Keratinocyte (primary cell): ENCODE data around the gene CYP2A6. TPM values are rescaled to one million over a fixed set of nuclear protein-coding genes. Genes with fewer than 3 reads are reported as not detected.
"Not testable (repeated sequence)": the region's sequence is repeated elsewhere in the genome, so short reads cannot be mapped to it uniquely, and the experiment has no call there.

Experiments used
- DNase-seq: peaks from one replicate; pipeline ENCODE4 v3.0.0-alpha.2; 2011; ENCODE audit warnings: low read depth, missing footprints, low spot score
- FAIRE-seq: peaks from 2 replicates; lab custom pipeline; 2011; peaks lifted over from hg19 to GRCh38; lab: Jason Lieb, UNC
- H2AFZ ChIP-seq: 2 replicates; pipeline ENCODE4 v1.6.0; 2012; ENCODE audit warnings: low read length, control low read depth, inconsistent platforms; ENCODE audit not compliant: control insufficient read depth
- H3K27ac ChIP-seq: 2 replicates; pipeline ENCODE4 v1.5.1; 2011; ENCODE audit warnings: low read length; ENCODE audit not compliant: control insufficient read depth, insufficient read depth
- H3K27me3 ChIP-seq: 3 replicates; pipeline ENCODE4 v1.6.0; 2011; ENCODE audit warnings: low read length; ENCODE audit not compliant: control insufficient read depth, insufficient read depth; ENCODE audit errors: extremely low read depth
- H3K36me3 ChIP-seq, 2 experiments: 2 replicates in 1 of 2; 3 replicates in 1 of 2; pipeline ENCODE4 v1.5.1; 2011; ENCODE audit warnings: low read length in 2 of 2, mild to moderate bottlenecking in 1 of 2; ENCODE audit not compliant: control insufficient read depth in 2 of 2, insufficient read depth in 2 of 2; ENCODE audit errors: extremely low read depth in 1 of 2
- H3K4me1 ChIP-seq: 3 replicates; pipeline ENCODE4 v1.5.1; 2011; ENCODE audit warnings: low read length; ENCODE audit not compliant: control insufficient read depth, insufficient read depth; ENCODE audit errors: extremely low read depth
- H3K4me2 ChIP-seq: 3 replicates; pipeline ENCODE4 v1.6.0; 2011; ENCODE audit warnings: low read depth, low read length; ENCODE audit not compliant: control insufficient read depth, insufficient read depth; ENCODE audit errors: extremely low read depth
- H3K4me3 ChIP-seq, 3 experiments: fragments of 200-600 bp in 1 of 3; sonication (generic) in 1 of 3; 2 replicates in 2 of 3; 3 replicates in 1 of 3; pipeline ENCODE4 v1.5.1; 2011 to 2016; ENCODE audit warnings: low read length in 3 of 3, mild to moderate bottlenecking in 3 of 3, control low read depth in 2 of 3, inconsistent platforms in 1 of 3, low read depth in 1 of 3, mixed read lengths in 1 of 3, mixed run types in 1 of 3, moderate library complexity in 1 of 3; ENCODE audit not compliant: control insufficient read depth in 2 of 3, insufficient read depth in 2 of 3; ENCODE audit errors: extremely low read depth in 1 of 3
- H3K79me2 ChIP-seq: 2 replicates; pipeline ENCODE4 v1.6.0; 2012; ENCODE audit warnings: low read length; ENCODE audit not compliant: control insufficient read depth, insufficient read depth
- H3K9ac ChIP-seq: 3 replicates; pipeline ENCODE4 v1.6.0; 2011; ENCODE audit warnings: low read length; ENCODE audit not compliant: control insufficient read depth, insufficient read depth; ENCODE audit errors: extremely low read depth
- H3K9me1 ChIP-seq: 3 replicates; pipeline ENCODE4 v1.6.0; 2011; ENCODE audit warnings: low read length; ENCODE audit not compliant: control insufficient read depth, insufficient read depth; ENCODE audit errors: extremely low read depth
- H3K9me3 ChIP-seq: 2 replicates; pipeline ENCODE4 v1.5.1; 2012; ENCODE audit warnings: low read depth, low read length; ENCODE audit not compliant: control insufficient read depth
- H4K20me1 ChIP-seq: 3 replicates; pipeline ENCODE4 v1.6.0; 2011; ENCODE audit warnings: low read length; ENCODE audit not compliant: control insufficient read depth, insufficient read depth; ENCODE audit errors: extremely low read depth
- EZH2 ChIP-seq: IDR thresholded peaks from one replicate; pipeline ENCODE4 v1.6.1; 2012; ENCODE audit warnings: inconsistent platforms, mild to moderate bottlenecking, low read length, moderate library complexity
- dilution Hi-C: fragments of 300-500 bp; cut with MboI; formaldehyde crosslinking; loops from one replicate; pipeline ENCODE4 v1.7.0; 2020; ENCODE audit warnings: low sequenced_read_pairs; ENCODE audit not compliant: extremely low pct_ligation_motif_present
- polyA plus RNA-seq, 5 experiments: library from polyadenylated mRNA; depleted of rRNA in 3 of 5; stranded (reverse) in 3 of 5; stranded (forward) in 1 of 5; unstranded in 1 of 5; fragments of >200 nt; gene quantifications; 1 replicate in 1 of 5; 2 replicates in 3 of 5; 3 replicates in 1 of 5; pipeline versions ENCODE4 v1.2.1 to v1.2.3, GENCODE V29; 2011 to 2012; ENCODE audit warnings: missing spikeins in 2 of 5, low read depth in 1 of 5, low replicate concordance in 1 of 5
- TF ChIP-seq, protein P1 (sequence below), 3 experiments: IDR thresholded peaks in 1 of 3; conservative IDR thresholded peaks in 1 of 3; optimal IDR thresholded peaks in 1 of 3; 2 replicates in 2 of 3; 3 replicates in 1 of 3; pipeline versions ENCODE3 to v1.5.1; 2011; ENCODE audit warnings: low read length in 3 of 3, mild to moderate bottlenecking in 3 of 3, moderate library complexity in 2 of 3, control low read depth in 1 of 3, inconsistent platforms in 1 of 3; ENCODE audit not compliant: insufficient read depth in 2 of 3; ENCODE audit errors: extremely low read depth in 1 of 3

The CYP2A6 gene
- polyA plus RNA-seq, 1 donor (not counting 4 experiments of a cell fraction or from before 2014, with no cell fraction given), result not detected

DNA sequence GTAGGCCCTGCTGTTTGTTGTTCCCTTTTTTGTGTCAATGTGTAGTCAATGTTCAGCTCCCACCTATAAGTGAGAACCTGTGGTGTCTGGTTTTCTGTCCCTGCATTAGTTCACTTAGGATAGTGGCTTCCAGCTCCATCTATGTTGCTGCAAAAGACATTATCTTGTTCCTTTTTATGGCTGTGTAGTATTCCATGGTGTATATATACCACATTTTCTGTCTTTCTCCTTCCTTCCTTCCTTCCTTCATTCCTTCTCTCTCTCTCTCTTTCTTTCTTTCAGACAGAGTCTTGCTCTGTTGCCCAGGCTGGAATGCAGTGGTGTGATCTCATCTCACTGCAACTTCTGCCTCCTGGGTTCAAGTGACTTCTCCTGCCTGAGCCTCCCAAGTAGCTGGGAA, 21.0 kb downstream of the CYP2A6 start:
- peaks cover 0 to 3% of the 10 kb centered on the region in 2 experiments for H3K36me3 ChIP-seq
- H3K9ac ChIP-seq, result no peak overlapping the region
- H3K27me3 ChIP-seq, result no peaks in the 10 kb centered on the region
- no peaks in the 10 kb centered on the region for H4K20me1 ChIP-seq
- H3K27ac ChIP-seq, result no peak overlapping the region
- no peak for DNase-seq
- no peaks in the 10 kb centered on the region for H3K9me3 ChIP-seq
- no peaks in the 10 kb centered on the region for H3K4me1 ChIP-seq
- dilution Hi-C loops, result no loop called here
- H3K4me2 ChIP-seq, result no peak overlapping the region
- no peak for FAIRE-seq
- no peak overlapping the region for H2AFZ ChIP-seq
- no peak overlapping the region for H3K4me3 ChIP-seq
- no peaks in the 10 kb centered on the region for H3K9me1 ChIP-seq
- TF ChIP-seq EZH2, result no peak
- TF ChIP-seq, protein P1, sequence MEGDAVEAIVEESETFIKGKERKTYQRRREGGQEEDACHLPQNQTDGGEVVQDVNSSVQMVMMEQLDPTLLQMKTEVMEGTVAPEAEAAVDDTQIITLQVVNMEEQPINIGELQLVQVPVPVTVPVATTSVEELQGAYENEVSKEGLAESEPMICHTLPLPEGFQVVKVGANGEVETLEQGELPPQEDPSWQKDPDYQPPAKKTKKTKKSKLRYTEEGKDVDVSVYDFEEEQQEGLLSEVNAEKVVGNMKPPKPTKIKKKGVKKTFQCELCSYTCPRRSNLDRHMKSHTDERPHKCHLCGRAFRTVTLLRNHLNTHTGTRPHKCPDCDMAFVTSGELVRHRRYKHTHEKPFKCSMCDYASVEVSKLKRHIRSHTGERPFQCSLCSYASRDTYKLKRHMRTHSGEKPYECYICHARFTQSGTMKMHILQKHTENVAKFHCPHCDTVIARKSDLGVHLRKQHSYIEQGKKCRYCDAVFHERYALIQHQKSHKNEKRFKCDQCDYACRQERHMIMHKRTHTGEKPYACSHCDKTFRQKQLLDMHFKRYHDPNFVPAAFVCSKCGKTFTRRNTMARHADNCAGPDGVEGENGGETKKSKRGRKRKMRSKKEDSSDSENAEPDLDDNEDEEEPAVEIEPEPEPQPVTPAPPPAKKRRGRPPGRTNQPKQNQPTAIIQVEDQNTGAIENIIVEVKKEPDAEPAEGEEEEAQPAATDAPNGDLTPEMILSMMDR (optimal IDR thresholded peaks at IDR 0.05 in 1 of 3, IDR thresholded peaks at IDR 0.05 in 1 of 3, conservative IDR thresholded peaks at IDR 0.05 in 1 of 3; ENCODE audit: extremely low read depth in 1 of 3, insufficient read depth in 2 of 3, low read length in 3 of 3), result no peak
- no peaks in the 10 kb centered on the region for H3K79me2 ChIP-seq

DNA sequence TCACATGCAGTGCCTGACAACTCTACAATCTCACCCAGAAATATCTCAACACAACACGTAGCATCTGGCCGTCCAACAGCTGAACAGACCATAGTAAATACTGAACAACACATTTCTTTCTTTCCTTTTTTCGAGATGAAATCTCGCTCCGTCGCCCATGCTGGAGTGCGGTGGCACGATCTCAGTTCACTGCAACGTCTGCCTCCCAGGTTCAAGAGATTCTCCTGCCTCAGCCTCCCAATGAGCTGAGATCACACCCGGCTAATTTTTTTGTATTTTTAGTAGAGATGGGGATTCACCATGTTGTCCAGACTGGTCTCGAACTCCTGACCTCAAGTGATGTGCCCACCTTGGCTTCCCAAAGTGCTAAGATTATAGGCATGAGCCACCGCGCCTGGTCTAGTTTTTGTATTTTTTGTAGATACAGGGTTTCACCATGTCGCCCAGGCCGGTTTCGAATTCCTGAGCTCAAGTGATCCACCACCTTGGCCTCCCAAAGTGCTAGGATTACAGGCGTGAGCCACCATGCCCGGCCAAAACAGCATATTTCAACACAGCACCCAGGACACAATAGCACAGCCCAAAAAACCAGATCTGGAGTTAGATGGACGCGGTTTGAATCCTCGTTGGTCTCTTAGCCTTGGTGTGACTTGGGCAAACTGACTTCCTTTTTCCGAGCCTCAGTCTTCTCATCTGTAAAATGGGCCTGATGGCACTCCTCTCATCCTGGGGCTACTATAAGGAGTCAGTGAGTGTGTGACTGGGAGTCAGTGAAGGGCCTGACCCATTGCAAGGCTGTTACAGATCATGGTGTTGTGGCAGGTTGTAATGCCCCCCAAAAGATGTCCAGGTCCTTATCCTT, 22.6 kb downstream of the CYP2A6 start:
- Histone ChIP-seq H3K9me1 (no peaks in the 10 kb centered on the region), H4K20me1 (no peaks in the 10 kb centered on the region), H2AFZ (no peak overlapping the region), H3K4me3 (no peak overlapping the region), H3K36me3 (peaks cover 0 to 3% of the 10 kb centered on the region in 2 experiments), H3K79me2 (no peaks in the 10 kb centered on the region), H3K4me1 (no peaks in the 10 kb centered on the region), H3K27ac (no peak overlapping the region), H3K9ac (no peak overlapping the region), H3K9me3 (no peaks in the 10 kb centered on the region), H3K4me2 (no peak overlapping the region), H3K27me3 (no peaks in the 10 kb centered on the region)
- FAIRE-seq (no peak), DNase-seq (no peak)
- dilution Hi-C loops, result no loop called here
- TF ChIP-seq, protein P1 (optimal IDR thresholded peaks at IDR 0.05 in 1 of 3, IDR thresholded peaks at IDR 0.05 in 1 of 3, conservative IDR thresholded peaks at IDR 0.05 in 1 of 3; ENCODE audit: extremely low read depth in 1 of 3, insufficient read depth in 2 of 3, low read length in 3 of 3), result no peak
- no peak for TF ChIP-seq EZH2

DNA sequence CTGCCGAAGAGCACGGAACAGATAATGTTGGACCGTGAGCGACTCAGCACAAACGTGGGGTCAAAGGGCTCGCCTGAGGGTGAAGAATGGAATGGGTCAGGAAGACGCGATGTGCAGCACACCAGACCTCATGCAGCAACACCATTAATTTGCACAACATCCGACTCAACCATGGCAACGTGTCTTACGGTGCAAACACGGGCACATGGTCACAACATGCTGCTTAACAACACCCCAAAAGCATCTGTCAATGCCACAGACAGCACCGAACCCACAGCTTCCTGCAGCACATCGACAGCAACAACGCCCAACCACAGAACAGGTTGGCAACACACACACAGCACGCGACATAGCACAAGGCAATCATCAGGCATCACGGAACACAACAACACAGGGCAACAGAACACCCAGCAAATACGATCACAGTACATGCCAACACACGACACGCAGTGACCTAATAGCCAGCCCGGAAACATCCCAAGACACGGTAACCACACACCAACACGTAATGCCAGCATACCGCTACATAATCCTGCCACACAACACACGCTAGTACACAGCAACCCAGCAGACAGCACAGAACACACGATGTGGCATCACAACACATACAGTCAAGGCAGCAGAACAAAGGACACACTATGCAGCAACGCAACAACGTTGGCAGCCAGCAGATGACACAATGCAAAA, 23.4 kb downstream of the CYP2A6 start:
- H3K27ac ChIP-seq, H3K9me3 ChIP-seq, H3K4me2 ChIP-seq, FAIRE-seq, H3K9ac ChIP-seq, H3K79me2 ChIP-seq, dilution Hi-C loops, H3K4me1 ChIP-seq, H3K4me3 ChIP-seq, H3K36me3 ChIP-seq, H4K20me1 ChIP-seq, H3K9me1 ChIP-seq, DNase-seq, H2AFZ ChIP-seq, H3K27me3 ChIP-seq: not testable (repeated sequence)
